Psoas muscle (tissue), 8 donors: ENCODE results near the gene C6orf163. TPM values are rescaled to one million over a fixed set of nuclear protein-coding genes. Genes with fewer than 3 reads are reported as not detected.

Experiments used
- ATAC-seq, 4 donors: fragments of 200-7000 bp; cut with Tn5 transposase; one replicate each; pipeline ENCODE4 v1.9.1; 2020; ENCODE audit warnings: moderate library complexity in 3 of 4, mild to moderate bottlenecking in 2 of 4
- DNase-seq, 2 donors: peaks; one replicate each; pipeline ENCODE4 v3.0.0-alpha.2; 2020
- H3K27ac ChIP-seq: fragments of 200-600 bp; one replicate; pipeline ENCODE4 v1.8.0; 2022
- H3K27me3 ChIP-seq, 3 donors: fragments of 200-600 bp in 1 of 3; one replicate each; pipeline versions ENCODE4 v1.6.1 to v1.8.0; 2013 to 2022; ENCODE audit warnings: low read length in 2 of 3, mild to moderate bottlenecking in 2 of 3, moderate library complexity in 1 of 3; ENCODE audit not compliant: insufficient read depth in 3 of 3
- H3K36me3 ChIP-seq, 2 donors: fragments of 200-600 bp in 1 of 2; one replicate each; pipeline versions ENCODE4 v1.6.1 to v1.8.0; 2013 to 2022; ENCODE audit warnings: low read depth in 1 of 2, mild to moderate bottlenecking in 1 of 2, moderate library complexity in 1 of 2; ENCODE audit not compliant: insufficient read depth in 1 of 2
- H3K4me1 ChIP-seq: fragments of 200-600 bp; one replicate; pipeline ENCODE4 v1.8.0; 2022
- H3K4me3 ChIP-seq: fragments of 200-600 bp; one replicate; pipeline ENCODE4 v1.8.0; 2022; ENCODE audit warnings: mild to moderate bottlenecking
- H3K9me3 ChIP-seq: fragments of 200-600 bp; one replicate; pipeline ENCODE4 v1.8.0; 2022
- WGBS, 3 donors: extraction: QIAGEN DNeasy Blood & Tissue Kit; methylation state at CpG; one replicate each; pipeline versions ENCODE4 v1.1.6 to v1.1.7; 2013; 5-methylcytosine and 5-hydroxymethylcytosine counted together
- intact Hi-C, 2 donors: fragments of 100-400 bp; cut with DNase I; formaldehyde crosslinking; loops; one replicate each; pipeline versions ENCODE4 v1.11.0 to v1.14.2; 2022
- polyA plus RNA-seq, 3 donors: library from polyadenylated mRNA; stranded (reverse); fragments of 200-250 nt; gene quantifications; one replicate each; pipeline ENCODE4 v1.2.3, GENCODE V29; 2013
- total RNA-seq, 4 donors: library from RNA; stranded (reverse); fragmentation: NEBNext Ultra II Directional in 2 of 4; extraction: Animal tissue kit (Norgen Biotek cat#: 25700) in 2 of 4; gene quantifications; one replicate each; pipeline versions ENCODE4 v1.2.1 to v1.2.4, GENCODE V29; 2021 to 2023
- TF ChIP-seq, protein P1 (sequence below): fragments of 200-600 bp; IDR thresholded peaks from one replicate; pipeline ENCODE4 v1.8.0; 2022; ENCODE audit warnings: antibody characterized with exemption
- donor health status: healthy with polysubstance abuse.
- donor health status: DM: no; HTN: no; CAD: no; lungs with moderate emphysema.
- donor health status: Bipolar disorder and iron deficiency.
- donor health status: healthy.
- donor health status: DM: yes; HTN: yes; CAD: no.
- donor health status: DM: no; HTN: no; CAD: no.
- donor health status: DM: no; HTN: no; CAD: no.
- donor health status: DM: yes; HTN: yes; CAD: no.

C6orf163 gene
- total and polyA plus RNA-seq, 7 donors = 0.22 to 1.4 (median 0.41) TPM

DNA sequence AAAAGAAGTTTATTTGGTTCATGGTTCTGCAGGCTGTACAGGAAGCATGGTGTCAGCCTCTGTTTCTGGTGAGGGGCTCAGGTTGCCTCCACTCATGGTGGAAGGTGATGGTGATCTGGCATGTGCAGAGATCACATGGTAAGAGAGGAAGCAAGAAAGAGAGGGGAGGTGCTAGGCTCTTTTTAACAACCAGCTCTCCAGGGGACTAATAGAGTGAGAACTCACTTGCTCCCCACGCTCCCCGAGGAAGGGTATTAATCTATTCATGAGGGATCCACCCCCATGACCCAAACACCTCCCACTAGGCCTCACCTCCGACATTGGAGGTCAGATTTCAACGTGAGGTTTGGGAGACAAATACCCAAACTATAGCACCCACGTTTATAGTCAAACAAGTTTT is 11.6 kb upstream of the C6orf163 start:
- H3K4me1 ChIP-seq = no peaks in the 10 kb centered on the region
- no peaks in the 10 kb centered on the region for H3K9me3 ChIP-seq
- no peak overlapping the region for H3K4me3 ChIP-seq
- no peaks in the 10 kb centered on the region for H3K36me3 ChIP-seq
- DNase-seq (no peak), ATAC-seq (no peak)
- H3K27me3 ChIP-seq = no peaks in the 10 kb centered on the region
- intact Hi-C loops = no loop called here
- 60 to 65% (median 62%) methylated on average over 5 of the region's 5 CpGs for WGBS, 3 donors
- no peak overlapping the region for H3K27ac ChIP-seq
- TF ChIP-seq, protein P1, sequence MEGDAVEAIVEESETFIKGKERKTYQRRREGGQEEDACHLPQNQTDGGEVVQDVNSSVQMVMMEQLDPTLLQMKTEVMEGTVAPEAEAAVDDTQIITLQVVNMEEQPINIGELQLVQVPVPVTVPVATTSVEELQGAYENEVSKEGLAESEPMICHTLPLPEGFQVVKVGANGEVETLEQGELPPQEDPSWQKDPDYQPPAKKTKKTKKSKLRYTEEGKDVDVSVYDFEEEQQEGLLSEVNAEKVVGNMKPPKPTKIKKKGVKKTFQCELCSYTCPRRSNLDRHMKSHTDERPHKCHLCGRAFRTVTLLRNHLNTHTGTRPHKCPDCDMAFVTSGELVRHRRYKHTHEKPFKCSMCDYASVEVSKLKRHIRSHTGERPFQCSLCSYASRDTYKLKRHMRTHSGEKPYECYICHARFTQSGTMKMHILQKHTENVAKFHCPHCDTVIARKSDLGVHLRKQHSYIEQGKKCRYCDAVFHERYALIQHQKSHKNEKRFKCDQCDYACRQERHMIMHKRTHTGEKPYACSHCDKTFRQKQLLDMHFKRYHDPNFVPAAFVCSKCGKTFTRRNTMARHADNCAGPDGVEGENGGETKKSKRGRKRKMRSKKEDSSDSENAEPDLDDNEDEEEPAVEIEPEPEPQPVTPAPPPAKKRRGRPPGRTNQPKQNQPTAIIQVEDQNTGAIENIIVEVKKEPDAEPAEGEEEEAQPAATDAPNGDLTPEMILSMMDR = no peak

DNA sequence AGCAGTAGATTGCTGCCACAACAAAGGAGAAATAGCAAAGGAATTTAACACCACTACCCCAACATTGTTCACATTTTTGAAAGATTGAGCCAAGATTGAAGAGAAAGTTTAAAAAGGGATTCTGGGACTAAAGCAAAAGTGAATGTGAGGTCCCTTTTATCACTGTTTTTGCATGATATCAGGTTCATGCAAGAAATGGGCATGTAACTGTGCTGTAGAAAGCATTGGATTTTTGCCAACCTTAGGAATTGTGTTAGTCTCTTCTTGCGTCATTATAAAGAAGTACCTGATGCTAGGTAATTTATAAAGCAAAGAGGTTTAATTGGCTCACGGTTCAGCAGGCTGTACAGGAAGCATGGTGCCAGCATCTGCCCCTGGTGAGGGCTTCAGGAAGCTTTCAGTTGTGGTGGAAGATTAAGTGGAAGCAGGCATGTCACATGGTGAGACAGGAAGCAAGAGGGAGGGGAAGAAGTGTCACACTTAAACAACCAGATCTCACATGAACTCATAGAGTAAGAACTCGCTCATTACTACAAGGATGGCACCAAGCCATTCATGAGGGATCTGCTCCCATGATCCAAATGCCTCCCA is 10.9 kb upstream of the C6orf163 start:
- Histone ChIP-seq H3K36me3 (no peaks in the 10 kb centered on the region), H3K27ac (no peak overlapping the region), H3K27me3 (no peaks in the 10 kb centered on the region), H3K4me3 (no peak overlapping the region), H3K9me3 (no peaks in the 10 kb centered on the region), H3K4me1 (no peaks in the 10 kb centered on the region)
- intact Hi-C loops = no loop called here
- 53 to 65% (median 60%) methylated on average over 3 of the region's 3 CpGs for WGBS, 3 donors
- TF ChIP-seq, protein P1 = no peak
- ATAC-seq (no peak), DNase-seq (no peak)

DNA sequence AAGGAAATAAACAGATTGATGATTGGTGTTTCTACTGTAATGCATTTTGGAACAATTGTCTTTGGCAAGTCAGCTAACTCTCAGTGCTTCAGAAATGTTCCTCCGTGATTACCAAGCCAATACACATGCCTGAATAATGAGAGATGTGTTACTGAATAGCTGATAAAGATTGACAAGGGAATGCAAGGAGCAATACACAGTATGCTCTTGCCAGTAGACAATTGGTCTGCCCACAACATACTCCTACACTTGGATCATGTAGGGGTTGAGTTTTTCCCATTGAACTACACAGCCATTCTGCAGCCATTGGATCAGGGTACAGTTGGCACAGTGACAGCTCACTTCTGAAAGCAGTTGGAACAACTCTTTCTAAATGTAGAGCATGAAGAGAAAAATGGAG is 9.9 kb upstream of the C6orf163 start:
- DNase-seq (no peak), ATAC-seq (no peak)
- H3K36me3 ChIP-seq = no peaks in the 10 kb centered on the region
- WGBS, 3 donors = 34 to 39% (median 34%) methylated on average over 1 of the region's 1 CpG
- TF ChIP-seq, protein P1 = no peak
- no peaks in the 10 kb centered on the region for H3K9me3 ChIP-seq
- H3K4me1 ChIP-seq = no peaks in the 10 kb centered on the region
- H3K27me3 ChIP-seq = no peaks in the 10 kb centered on the region
- no peak overlapping the region for H3K27ac ChIP-seq
- H3K4me3 ChIP-seq = no peak overlapping the region
- intact Hi-C loops = no loop called here

DNA sequence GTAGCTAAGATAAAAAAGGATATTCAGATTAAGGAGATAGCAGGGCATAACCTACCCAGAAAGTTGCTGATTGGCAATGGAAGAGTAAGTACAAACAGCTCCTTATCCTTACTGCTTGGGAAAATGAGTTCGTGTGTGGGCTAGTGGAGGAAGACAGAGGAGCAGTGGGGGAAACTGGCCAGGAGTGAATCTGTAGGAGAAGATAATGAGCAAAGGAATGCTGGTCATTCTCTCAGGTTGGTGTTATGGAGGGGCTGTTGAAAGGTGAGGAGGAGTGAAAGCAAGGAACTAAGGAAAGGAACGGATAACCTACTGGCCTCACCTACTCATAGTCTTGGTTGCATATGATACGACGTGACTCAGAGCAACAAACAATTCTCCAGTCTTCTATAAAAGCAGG is 8.2 kb upstream of the C6orf163 start:
- no peak overlapping the region for H3K4me3 ChIP-seq
- DNase-seq = no peak
- intact Hi-C loops = no loop called here
- ATAC-seq = no peak
- H3K4me1 ChIP-seq = no peaks in the 10 kb centered on the region
- WGBS, 3 donors = 89 to 94% (median 91%) methylated on average over 4 of the region's 4 CpGs
- TF ChIP-seq, protein P1 = no peak
- H3K36me3 ChIP-seq = no peaks in the 10 kb centered on the region
- no peaks in the 10 kb centered on the region for H3K9me3 ChIP-seq
- no peaks in the 10 kb centered on the region for H3K27me3 ChIP-seq
- H3K27ac ChIP-seq = no peak overlapping the region

DNA sequence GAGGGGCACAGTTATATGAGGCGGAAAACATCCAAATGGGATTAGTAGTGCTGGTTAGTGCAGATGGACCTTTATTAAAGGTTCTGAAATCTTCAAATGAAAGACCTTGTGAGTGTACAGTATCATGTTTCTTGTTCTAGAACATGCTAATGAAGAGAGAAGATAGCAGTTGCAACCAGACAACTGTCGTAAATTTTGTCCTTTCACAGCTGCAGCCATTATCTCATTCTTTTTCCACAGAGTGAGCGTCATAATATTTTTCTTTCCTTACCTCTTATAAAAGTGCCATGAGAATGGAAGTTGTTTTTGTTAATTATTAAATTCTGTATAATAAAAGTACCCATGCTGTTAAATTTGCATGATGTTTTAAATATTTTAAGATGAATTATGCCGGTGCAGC is 4.4 kb upstream of the C6orf163 start:
- no peak overlapping the region for H3K27ac ChIP-seq
- ATAC-seq (peak in 2 of 4 donors; percentile 40 to 52), DNase-seq (no peak)
- peaks cover 0 to 8% of the 10 kb centered on the region in 2 donors for H3K36me3 ChIP-seq
- H3K9me3 ChIP-seq = no peaks in the 10 kb centered on the region
- 50 to 63% (median 59%) methylated on average over 4 of the region's 4 CpGs for WGBS, 3 donors
- TF ChIP-seq, protein P1 = no peak
- H3K4me1 ChIP-seq = no peaks in the 10 kb centered on the region
- intact Hi-C loops = no loop called here
- no peaks in the 10 kb centered on the region for H3K27me3 ChIP-seq
- H3K4me3 ChIP-seq = peak overlapping the region; percentile 19
